HEK293 (cell line): ENCODE measurements around the gene AK6.

Source experiments
- AEBP2 ChIP-seq: fragments of 450-650 bp; formaldehyde crosslinking; IDR thresholded peaks from 2 replicates; pipeline ENCODE4 v1.5.1; 2016; ENCODE audit warnings: missing biosample characterization, missing genetic modification characterization, borderline replicate concordance
- HIC1 ChIP-seq: fragments of 450-650 bp; formaldehyde crosslinking; IDR thresholded peaks from 2 replicates; pipeline ENCODE4 v1.5.1; 2016; ENCODE audit warnings: missing biosample characterization, missing genetic modification characterization
- INSM2 ChIP-seq: fragments of 450-650 bp; formaldehyde crosslinking; IDR thresholded peaks from 2 replicates; pipeline ENCODE4 v1.5.1; 2016; ENCODE audit warnings: missing biosample characterization, missing genetic modification characterization
- KLF17 ChIP-seq: fragments of 450-650 bp; formaldehyde crosslinking; IDR thresholded peaks from 2 replicates; pipeline ENCODE4 v1.5.1; 2016; ENCODE audit warnings: missing biosample characterization, missing genetic modification characterization
- PRDM1 ChIP-seq: fragments of 450-650 bp; formaldehyde crosslinking; IDR thresholded peaks from 2 replicates; pipeline ENCODE4; 2016; ENCODE audit warnings: missing biosample characterization, missing genetic modification characterization
- PRDM2 ChIP-seq: fragments of 450-650 bp; formaldehyde crosslinking; IDR thresholded peaks from 2 replicates; pipeline ENCODE4 v1.5.1; 2016; ENCODE audit warnings: missing biosample characterization, missing genetic modification characterization, borderline replicate concordance
- PRDM6 ChIP-seq: fragments of 450-650 bp; formaldehyde crosslinking; IDR thresholded peaks from 2 replicates; pipeline ENCODE4 v1.5.1; 2017; ENCODE audit warnings: missing biosample characterization, missing genetic modification characterization
- ZNF132 ChIP-seq: fragments of 450-650 bp; formaldehyde crosslinking; IDR thresholded peaks from 2 replicates; pipeline ENCODE4 v1.5.1; 2017; ENCODE audit warnings: missing biosample characterization, missing genetic modification characterization, borderline replicate concordance
- ZNF221 ChIP-seq: fragments of 450-650 bp; formaldehyde crosslinking; IDR thresholded peaks from 2 replicates; pipeline ENCODE4 v1.5.1; 2017; ENCODE audit warnings: missing biosample characterization, missing genetic modification characterization, borderline replicate concordance
- ZNF292 ChIP-seq: fragments of 450-650 bp; formaldehyde crosslinking; IDR thresholded peaks from 2 replicates; pipeline ENCODE4 v1.5.1; 2016; ENCODE audit warnings: low read depth, missing biosample characterization, missing genetic modification characterization, borderline replicate concordance
- ZNF335 ChIP-seq: fragments of 450-650 bp; formaldehyde crosslinking; conservative IDR thresholded peaks from 2 replicates; pipeline ENCODE4 v1.5.1; 2016; ENCODE audit warnings: missing biosample characterization, missing genetic modification characterization
- ZNF404 ChIP-seq: fragments of 450-650 bp; formaldehyde crosslinking; IDR thresholded peaks from 2 replicates; pipeline ENCODE4 v1.5.1; 2017; ENCODE audit warnings: missing biosample characterization, missing genetic modification characterization
- ZNF416 ChIP-seq: fragments of 450-650 bp; formaldehyde crosslinking; IDR thresholded peaks from 2 replicates; pipeline ENCODE4 v1.5.1; 2016; ENCODE audit warnings: missing biosample characterization, missing genetic modification characterization
- ZNF426 ChIP-seq: fragments of 450-650 bp; formaldehyde crosslinking; IDR thresholded peaks from 2 replicates; pipeline ENCODE4 v1.5.1; 2017; ENCODE audit warnings: missing biosample characterization, missing genetic modification characterization, mild to moderate bottlenecking, inconsistent platforms, moderate library complexity
- ZNF501 ChIP-seq: fragments of 450-650 bp; formaldehyde crosslinking; IDR thresholded peaks from 2 replicates; pipeline ENCODE4 v1.5.1; 2016; ENCODE audit warnings: missing biosample characterization, missing genetic modification characterization
- ZNF610 ChIP-seq: fragments of 450-650 bp; formaldehyde crosslinking; IDR thresholded peaks from 2 replicates; pipeline ENCODE4 v1.5.1; 2016; ENCODE audit warnings: missing biosample characterization, missing genetic modification characterization, borderline replicate concordance
- ZNF707 ChIP-seq: fragments of 450-650 bp; formaldehyde crosslinking; IDR thresholded peaks from 2 replicates; pipeline ENCODE4 v1.5.1; 2016; ENCODE audit warnings: missing biosample characterization, missing genetic modification characterization
- ZNF785 ChIP-seq: fragments of 450-650 bp; formaldehyde crosslinking; IDR thresholded peaks from 2 replicates; pipeline ENCODE4 v1.5.1; 2016; ENCODE audit warnings: missing biosample characterization, missing genetic modification characterization
- ZSCAN16 ChIP-seq: fragments of 450-650 bp; formaldehyde crosslinking; IDR thresholded peaks from 2 replicates; pipeline ENCODE4 v1.5.1; 2016; ENCODE audit warnings: missing biosample characterization, missing genetic modification characterization
- ZSCAN18 ChIP-seq: fragments of 450-650 bp; formaldehyde crosslinking; IDR thresholded peaks from 2 replicates; pipeline ENCODE4 v1.5.1; 2016; ENCODE audit warnings: missing biosample characterization, missing genetic modification characterization

Gene AK6

GRCh38 chr5:69414885-69415583 is 45.7 kb upstream of the AK6 start, which contains the start of gene MARVELD2 (continued):
- TF ChIP-seq HIC1 = peak; percentile 63; the same call in 1 of the 2 replicates
- TF ChIP-seq ZNF292 = no peak
- 0 out of 2 replicates have a peak, but pooled peaks have one; percentile 61 for TF ChIP-seq KLF17 (tag by site-specific recombination)
- 0 out of 2 replicates have a peak, but pooled peaks have one; percentile 51 for TF ChIP-seq PRDM2 (tag by site-specific recombination)
- no peak for TF ChIP-seq ZSCAN18 (tag by site-specific recombination)
- TF ChIP-seq ZNF404 (tag by site-specific recombination) = no peak
- no peak for TF ChIP-seq ZNF610 (tag by site-specific recombination)
- no peak for TF ChIP-seq ZNF501 (tag by site-specific recombination)
- TF ChIP-seq ZNF416 (tag by site-specific recombination) = no peak
- TF ChIP-seq ZNF132 (tag by site-specific recombination) = no peak
- TF ChIP-seq ZNF707 = no peak
- no peak for TF ChIP-seq ZSCAN16 (tag by site-specific recombination)
- TF ChIP-seq AEBP2 (tag by site-specific recombination) = no peak
- no peak for TF ChIP-seq ZNF785 (tag by site-specific recombination)
- no peak for TF ChIP-seq ZNF221
- TF ChIP-seq INSM2 (tag by site-specific recombination) = no peak
- TF ChIP-seq PRDM6 (tag by site-specific recombination) = no peak
- TF ChIP-seq PRDM1 (tag by site-specific recombination) = no peak
- no peak for TF ChIP-seq ZNF426
- peak; percentile 93 for TF ChIP-seq ZNF335 (tag by site-specific recombination)
